Activated naive CD4-positive, alpha-beta T cell treated with anti-CD3 and anti-CD28 coated beads, Interleukin-2, amount 50 U/mL, for 24 hours (primary cell): ENCODE measurements around the gene ADH7.
"Not testable (repeated sequence)": the region's sequence is repeated elsewhere in the genome, so short reads cannot be mapped to it uniquely, and the experiment has no call there.

Experiments used
- H3K27ac Mint-ChIP-seq: one replicate; pipeline ENCODE4 v1.8.0; 2021; ENCODE audit warnings: mild to moderate bottlenecking, mixed read lengths
- H3K27me3 Mint-ChIP-seq: one replicate; pipeline ENCODE4 v1.8.0; 2021; ENCODE audit warnings: mixed read lengths
- H3K36me3 Mint-ChIP-seq: one replicate; pipeline ENCODE4 v1.8.0; 2021; ENCODE audit warnings: mixed read lengths
- H3K4me1 Mint-ChIP-seq: one replicate; pipeline ENCODE4 v1.8.0; 2021; ENCODE audit warnings: mixed read lengths
- H3K4me3 Mint-ChIP-seq: one replicate; pipeline ENCODE4 v1.8.0; 2021; ENCODE audit warnings: mild to moderate bottlenecking, mixed read lengths
- H3K9me3 Mint-ChIP-seq: one replicate; pipeline ENCODE4 v1.8.0; 2021; ENCODE audit warnings: mixed read lengths

ADH7 gene

GRCh38 chr4:99403380-99404184, 31.6 kb downstream of the ADH7 start:
- no peaks in the 10 kb centered on the region for H3K9me3 Mint-ChIP-seq
- no peaks in the 10 kb centered on the region for H3K4me1 Mint-ChIP-seq
- H3K27me3 Mint-ChIP-seq, result no peaks in the 10 kb centered on the region
- H3K4me3 Mint-ChIP-seq, result no peak overlapping the region
- no peak overlapping the region for H3K27ac Mint-ChIP-seq
- no peaks in the 10 kb centered on the region for H3K36me3 Mint-ChIP-seq

- no peaks in the 10 kb centered on the region for H3K9me3 Mint-ChIP-seq
Observed at GRCh38 chr4:99402765-99403164, 32.4 kb downstream of the ADH7 start.

GRCh38 chr4:99400831-99401230, 34.3 kb downstream of the ADH7 start:
- no peak overlapping the region for H3K27ac Mint-ChIP-seq
- H3K36me3 Mint-ChIP-seq, result no peaks in the 10 kb centered on the region
- no peak overlapping the region for H3K4me3 Mint-ChIP-seq
- no peaks in the 10 kb centered on the region for H3K4me1 Mint-ChIP-seq
- H3K27me3 Mint-ChIP-seq, result no peaks in the 10 kb centered on the region
- no peaks in the 10 kb centered on the region for H3K9me3 Mint-ChIP-seq

More at GRCh38 chr4:99402765-99403164, 32.4 kb downstream of the ADH7 start:
- no peaks in the 10 kb centered on the region for H3K4me1 Mint-ChIP-seq
- no peaks in the 10 kb centered on the region for H3K27me3 Mint-ChIP-seq
- H3K36me3 Mint-ChIP-seq, result no peaks in the 10 kb centered on the region
- H3K27ac Mint-ChIP-seq, result no peak overlapping the region
- H3K4me3 Mint-ChIP-seq, result no peak overlapping the region

GRCh38 chr4:99399017-99399416, 36.1 kb downstream of the ADH7 start:
- H3K36me3 Mint-ChIP-seq, result no peaks in the 10 kb centered on the region
- H3K4me3 Mint-ChIP-seq, result no peak overlapping the region
- H3K27me3 Mint-ChIP-seq, result no peaks in the 10 kb centered on the region
- H3K4me1 Mint-ChIP-seq, result no peaks in the 10 kb centered on the region
- no peaks in the 10 kb centered on the region for H3K9me3 Mint-ChIP-seq
- H3K27ac Mint-ChIP-seq, result no peak overlapping the region

DNA sequence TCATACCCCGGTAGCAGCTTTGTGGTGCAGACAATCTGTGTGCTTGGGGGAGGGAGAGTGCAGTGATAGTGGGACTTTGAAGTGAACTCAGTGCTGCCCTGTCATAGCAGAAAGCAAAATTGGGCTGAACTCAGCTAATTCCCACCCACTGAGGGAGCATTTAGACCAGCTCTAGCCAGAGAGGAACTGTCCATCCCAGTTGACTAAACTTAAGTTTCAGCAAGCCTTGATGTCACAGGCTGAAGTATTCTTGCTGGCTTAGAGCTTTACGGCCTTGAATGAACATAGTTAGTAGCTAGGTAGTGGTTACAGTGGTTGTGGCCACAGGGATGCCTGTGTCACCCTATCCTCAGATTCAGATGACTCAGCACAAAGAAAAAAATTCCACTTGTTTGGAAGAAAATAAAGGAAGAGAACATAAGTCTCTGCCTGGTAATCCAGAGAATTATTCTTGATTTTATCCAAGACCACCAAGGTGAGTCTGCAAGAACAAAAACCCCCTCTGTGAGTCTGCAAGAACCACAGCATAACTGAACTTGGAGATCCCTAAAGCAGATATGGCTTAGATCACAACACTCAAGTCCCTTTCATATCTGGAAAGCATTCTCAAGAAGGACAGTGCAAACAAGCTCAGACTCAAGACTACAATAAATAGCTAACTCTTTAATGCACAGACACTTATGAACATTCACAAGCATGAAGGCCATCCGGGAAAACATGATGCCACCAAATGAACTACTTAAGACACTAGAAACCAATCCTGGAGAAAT, 39.4 kb downstream of the ADH7 start:
- Mint-ChIP-seq H3K4me3 (no peak overlapping the region), H3K27me3 (peaks cover 6% of the 10 kb centered on the region), H3K36me3 (no peaks in the 10 kb centered on the region), H3K9me3 (peaks cover 4% of the 10 kb centered on the region), H3K4me1 (no peaks in the 10 kb centered on the region), H3K27ac (no peak overlapping the region)

DNA sequence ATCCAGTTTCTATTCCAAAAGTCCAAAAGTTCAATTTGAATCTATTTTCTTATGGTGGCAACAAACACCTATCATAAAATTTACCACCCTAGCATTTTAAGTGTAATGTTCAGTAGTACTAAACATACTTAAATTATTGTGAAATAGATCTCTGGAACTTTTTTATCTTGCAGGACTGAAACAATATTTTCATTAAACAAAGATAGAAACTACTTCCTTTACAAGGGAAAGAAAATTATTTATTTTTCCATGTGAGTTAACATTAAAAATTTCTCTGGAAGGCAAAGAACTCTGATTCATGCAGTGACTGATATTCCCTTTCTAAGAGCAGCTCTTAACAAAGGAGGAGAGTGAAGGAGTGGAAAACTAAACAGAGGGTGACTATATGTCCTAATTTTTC, 40.2 kb downstream of the ADH7 start:
- H3K36me3 Mint-ChIP-seq, result no peaks in the 10 kb centered on the region
- H3K27me3 Mint-ChIP-seq, result peaks cover 6% of the 10 kb centered on the region
- H3K9me3 Mint-ChIP-seq, result peaks cover 4% of the 10 kb centered on the region
- no peak overlapping the region for H3K4me3 Mint-ChIP-seq
- H3K27ac Mint-ChIP-seq, result no peak overlapping the region
- H3K4me1 Mint-ChIP-seq, result no peaks in the 10 kb centered on the region

GRCh38 chr4:99390055-99390454, 45.1 kb downstream of the ADH7 start:
- Mint-ChIP-seq H3K27me3 (peaks cover 10% of the 10 kb centered on the region), H3K9me3 (peaks cover 4% of the 10 kb centered on the region), H3K27ac (no peak overlapping the region), H3K36me3 (no peaks in the 10 kb centered on the region), H3K4me1 (no peaks in the 10 kb centered on the region), H3K4me3 (no peak overlapping the region)

DNA sequence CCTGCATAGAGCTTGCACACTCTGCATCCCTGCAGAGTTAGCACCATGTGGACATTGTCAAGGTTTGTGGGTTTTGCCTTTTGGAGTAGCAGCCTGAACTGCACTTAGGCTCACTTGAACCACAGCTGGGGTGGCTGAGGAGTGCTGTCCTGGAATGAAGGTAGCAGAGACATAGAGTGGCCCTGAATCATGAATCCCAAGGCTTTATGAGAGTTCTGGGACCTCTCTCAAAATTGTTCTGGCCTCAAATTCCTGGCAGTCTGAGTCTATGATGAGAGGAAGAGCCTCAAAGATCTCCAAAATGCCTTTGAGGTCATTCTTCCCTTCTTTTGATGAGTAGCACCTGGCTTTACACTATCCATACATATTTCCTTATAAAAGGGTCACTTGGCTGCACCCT, 45.5 kb downstream of the ADH7 start:
- Mint-ChIP-seq H3K4me3 (no peak overlapping the region), H3K9me3 (peaks cover 4% of the 10 kb centered on the region), H3K27ac (no peak overlapping the region), H3K27me3 (peaks cover 12% of the 10 kb centered on the region), H3K4me1 (no peaks in the 10 kb centered on the region), H3K36me3 (no peaks in the 10 kb centered on the region)

GRCh38 chr4:99383833-99384392, 51.2 kb downstream of the ADH7 start:
- peaks cover 15% of the 10 kb centered on the region for H3K27me3 Mint-ChIP-seq
- H3K4me1 Mint-ChIP-seq, result no peaks in the 10 kb centered on the region
- H3K4me3 Mint-ChIP-seq, result no peak overlapping the region
- no peaks in the 10 kb centered on the region for H3K9me3 Mint-ChIP-seq
- no peak overlapping the region for H3K27ac Mint-ChIP-seq
- H3K36me3 Mint-ChIP-seq, result no peaks in the 10 kb centered on the region

GRCh38 chr4:99383399-99383798, 51.7 kb downstream of the ADH7 start:
- peaks cover 16% of the 10 kb centered on the region for H3K27me3 Mint-ChIP-seq
- H3K9me3 Mint-ChIP-seq, result no peaks in the 10 kb centered on the region
- no peak overlapping the region for H3K4me3 Mint-ChIP-seq
- no peaks in the 10 kb centered on the region for H3K36me3 Mint-ChIP-seq
- no peak overlapping the region for H3K27ac Mint-ChIP-seq
- no peaks in the 10 kb centered on the region for H3K4me1 Mint-ChIP-seq

- Mint-ChIP-seq H3K9me3 (no peaks in the 10 kb centered on the region), H3K36me3 (no peaks in the 10 kb centered on the region), H3K27me3 (peaks cover 16% of the 10 kb centered on the region), H3K27ac (no peak overlapping the region), H3K4me1 (no peaks in the 10 kb centered on the region), H3K4me3 (no peak overlapping the region)
Observed at GRCh38 chr4:99382745-99383360, 52.3 kb downstream of the ADH7 start.

GRCh38 chr4:99381588-99382175, 53.5 kb downstream of the ADH7 start:
- Mint-ChIP-seq H3K4me3 (no peak overlapping the region), H3K4me1 (no peaks in the 10 kb centered on the region), H3K27ac (no peak overlapping the region), H3K27me3 (peaks cover 18% of the 10 kb centered on the region), H3K9me3 (no peaks in the 10 kb centered on the region), H3K36me3 (no peaks in the 10 kb centered on the region)

DNA sequence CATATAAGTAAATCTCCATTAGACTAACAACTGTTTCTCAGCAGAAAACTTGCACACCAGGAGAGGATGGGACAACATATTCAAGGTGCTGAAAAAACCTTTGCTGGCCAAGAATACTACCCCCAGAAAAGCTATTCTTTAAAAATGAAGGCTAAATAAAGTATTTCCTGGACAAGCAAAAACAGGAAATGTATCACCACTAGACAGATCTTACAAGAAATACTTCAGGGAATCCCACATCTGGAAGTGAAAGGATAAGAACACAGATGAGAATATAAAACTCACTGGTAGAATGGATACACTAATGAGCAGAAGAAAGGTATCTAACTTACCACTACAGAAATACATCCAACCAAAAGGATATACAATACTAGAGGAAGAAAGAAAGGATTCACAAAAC, 55.6 kb downstream of the ADH7 start:
- Mint-ChIP-seq H3K27me3 (peaks cover 21% of the 10 kb centered on the region), H3K4me3 (no peak overlapping the region), H3K9me3 (peaks cover 14% of the 10 kb centered on the region), H3K4me1 (no peaks in the 10 kb centered on the region), H3K27ac (no peak overlapping the region), H3K36me3 (peaks cover 4% of the 10 kb centered on the region)

- no peak overlapping the region for H3K27ac Mint-ChIP-seq
Observed at GRCh38 chr4:99378876-99379275, 56.3 kb downstream of the ADH7 start.

DNA sequence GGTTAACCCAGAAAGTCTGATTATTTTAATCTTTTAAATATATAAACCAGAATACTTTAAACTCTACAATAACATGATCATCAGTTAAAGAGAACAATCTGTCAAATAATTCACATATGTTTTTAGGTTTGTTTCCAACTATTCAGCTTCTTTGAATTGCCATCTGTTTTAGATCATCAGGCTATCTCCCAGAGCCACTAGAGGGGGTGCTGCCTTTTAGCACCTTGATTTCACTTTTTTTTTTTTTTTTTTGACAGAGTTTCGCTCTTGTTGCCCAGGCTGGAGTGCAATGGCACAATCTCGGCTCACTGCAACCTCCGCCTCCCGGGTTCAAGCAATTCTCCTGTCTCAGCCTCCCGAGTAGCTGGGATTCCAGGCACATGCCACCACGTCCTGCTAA, 57.8 kb downstream of the ADH7 start:
- not testable (repeated sequence) for H3K27ac Mint-ChIP-seq, H3K36me3 Mint-ChIP-seq, H3K4me1 Mint-ChIP-seq, H3K4me3 Mint-ChIP-seq
- peaks cover 29% of the 10 kb centered on the region for H3K9me3 Mint-ChIP-seq
- H3K27me3 Mint-ChIP-seq, result peaks cover 16% of the 10 kb centered on the region

More at GRCh38 chr4:99378876-99379275, 56.3 kb downstream of the ADH7 start:
- Mint-ChIP-seq H3K4me3 (no peak overlapping the region), H3K4me1 (no peaks in the 10 kb centered on the region), H3K9me3 (peaks cover 18% of the 10 kb centered on the region), H3K27me3 (peaks cover 22% of the 10 kb centered on the region), H3K36me3 (peaks cover 4% of the 10 kb centered on the region)
